ENCODE results near the gene TTC29.

GRCh38 chr4:146842876-146843275 is 102.8 kb downstream of the TTC29 start:
- TF ChIP-seq, protein P1, sequence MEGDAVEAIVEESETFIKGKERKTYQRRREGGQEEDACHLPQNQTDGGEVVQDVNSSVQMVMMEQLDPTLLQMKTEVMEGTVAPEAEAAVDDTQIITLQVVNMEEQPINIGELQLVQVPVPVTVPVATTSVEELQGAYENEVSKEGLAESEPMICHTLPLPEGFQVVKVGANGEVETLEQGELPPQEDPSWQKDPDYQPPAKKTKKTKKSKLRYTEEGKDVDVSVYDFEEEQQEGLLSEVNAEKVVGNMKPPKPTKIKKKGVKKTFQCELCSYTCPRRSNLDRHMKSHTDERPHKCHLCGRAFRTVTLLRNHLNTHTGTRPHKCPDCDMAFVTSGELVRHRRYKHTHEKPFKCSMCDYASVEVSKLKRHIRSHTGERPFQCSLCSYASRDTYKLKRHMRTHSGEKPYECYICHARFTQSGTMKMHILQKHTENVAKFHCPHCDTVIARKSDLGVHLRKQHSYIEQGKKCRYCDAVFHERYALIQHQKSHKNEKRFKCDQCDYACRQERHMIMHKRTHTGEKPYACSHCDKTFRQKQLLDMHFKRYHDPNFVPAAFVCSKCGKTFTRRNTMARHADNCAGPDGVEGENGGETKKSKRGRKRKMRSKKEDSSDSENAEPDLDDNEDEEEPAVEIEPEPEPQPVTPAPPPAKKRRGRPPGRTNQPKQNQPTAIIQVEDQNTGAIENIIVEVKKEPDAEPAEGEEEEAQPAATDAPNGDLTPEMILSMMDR (conservative IDR thresholded peaks at IDR 0.05; ENCODE audit: low read depth in 2 of 2) = no peak
- TF ChIP-seq EZH2phosphoT487 (IDR thresholded peaks at IDR 0.05; ENCODE audit: unreplicated experiment) (no peak), EZH2 (IDR thresholded peaks at IDR 0.05; ENCODE audit: low read depth, unreplicated experiment) (no peak), CREB1 (CRISPR knock-in tag; IDR thresholded peaks at IDR 0.05; ENCODE audit: low read depth) (no peak), ZNF114 (CRISPR knock-in tag; IDR thresholded peaks at IDR 0.05) (no peak), POLR2AphosphoS5 (IDR thresholded peaks at IDR 0.05; ENCODE audit: low read depth) (no peak), ETS1 (IDR thresholded peaks at IDR 0.05) (no peak), NANOG (IDR thresholded peaks at IDR 0.05; ENCODE audit: borderline replicate concordance) (no peak), STAT1 (IDR thresholded peaks at IDR 0.05; ENCODE audit: unreplicated experiment) (no peak), ZNF331 (CRISPR knock-in tag; IDR thresholded peaks at IDR 0.05; ENCODE audit: low read depth) (no peak), JUNB (IDR thresholded peaks at IDR 0.05; ENCODE audit: unreplicated experiment) (no peak)
- TF ChIP-seq, protein P2, sequence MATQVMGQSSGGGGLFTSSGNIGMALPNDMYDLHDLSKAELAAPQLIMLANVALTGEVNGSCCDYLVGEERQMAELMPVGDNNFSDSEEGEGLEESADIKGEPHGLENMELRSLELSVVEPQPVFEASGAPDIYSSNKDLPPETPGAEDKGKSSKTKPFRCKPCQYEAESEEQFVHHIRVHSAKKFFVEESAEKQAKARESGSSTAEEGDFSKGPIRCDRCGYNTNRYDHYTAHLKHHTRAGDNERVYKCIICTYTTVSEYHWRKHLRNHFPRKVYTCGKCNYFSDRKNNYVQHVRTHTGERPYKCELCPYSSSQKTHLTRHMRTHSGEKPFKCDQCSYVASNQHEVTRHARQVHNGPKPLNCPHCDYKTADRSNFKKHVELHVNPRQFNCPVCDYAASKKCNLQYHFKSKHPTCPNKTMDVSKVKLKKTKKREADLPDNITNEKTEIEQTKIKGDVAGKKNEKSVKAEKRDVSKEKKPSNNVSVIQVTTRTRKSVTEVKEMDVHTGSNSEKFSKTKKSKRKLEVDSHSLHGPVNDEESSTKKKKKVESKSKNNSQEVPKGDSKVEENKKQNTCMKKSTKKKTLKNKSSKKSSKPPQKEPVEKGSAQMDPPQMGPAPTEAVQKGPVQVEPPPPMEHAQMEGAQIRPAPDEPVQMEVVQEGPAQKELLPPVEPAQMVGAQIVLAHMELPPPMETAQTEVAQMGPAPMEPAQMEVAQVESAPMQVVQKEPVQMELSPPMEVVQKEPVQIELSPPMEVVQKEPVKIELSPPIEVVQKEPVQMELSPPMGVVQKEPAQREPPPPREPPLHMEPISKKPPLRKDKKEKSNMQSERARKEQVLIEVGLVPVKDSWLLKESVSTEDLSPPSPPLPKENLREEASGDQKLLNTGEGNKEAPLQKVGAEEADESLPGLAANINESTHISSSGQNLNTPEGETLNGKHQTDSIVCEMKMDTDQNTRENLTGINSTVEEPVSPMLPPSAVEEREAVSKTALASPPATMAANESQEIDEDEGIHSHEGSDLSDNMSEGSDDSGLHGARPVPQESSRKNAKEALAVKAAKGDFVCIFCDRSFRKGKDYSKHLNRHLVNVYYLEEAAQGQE (IDR thresholded peaks at IDR 0.05; ENCODE audit: unreplicated experiment) = no peak

Measured in GM23338 (cell line).